H9 (cell line): ENCODE measurements around the gene USP4. TPM values are rescaled to one million over a fixed set of nuclear protein-coding genes. Genes with fewer than 3 reads are reported as not detected.
"Not testable (repeated sequence)": the region's sequence is repeated elsewhere in the genome, so short reads cannot be mapped to it uniquely, and the experiment has no call there.

Source experiments
- DNase-seq: peaks from one replicate; pipeline ENCODE4 v3.0.0-alpha.2; 2017
- H2AFZ ChIP-seq: one replicate; pipeline ENCODE4 v1.6.1; 2013; ENCODE audit warnings: mild to moderate bottlenecking, low read length, control low read depth, moderate library complexity
- H2AK5ac ChIP-seq: 2 replicates; pipeline ENCODE4 v1.6.1; 2013; ENCODE audit warnings: low read length, control low read depth, mixed read lengths; ENCODE audit not compliant: insufficient read length
- H2BK120ac ChIP-seq: one replicate; pipeline ENCODE4 v1.6.1; 2013; ENCODE audit warnings: low read depth, mild to moderate bottlenecking, low read length, control low read depth, inconsistent platforms; ENCODE audit not compliant: poor library complexity, severe bottlenecking
- H2BK12ac ChIP-seq: 2 replicates; pipeline ENCODE4 v1.6.1; 2013; ENCODE audit warnings: low read length, control low read depth, mixed read lengths, low read depth; ENCODE audit not compliant: insufficient read length
- H2BK15ac ChIP-seq: 2 replicates; pipeline ENCODE4 v1.6.1; 2013; ENCODE audit warnings: low read depth, low read length, control low read depth
- H2BK20ac ChIP-seq: one replicate; pipeline ENCODE4 v1.6.1; 2013; ENCODE audit warnings: low read depth, mild to moderate bottlenecking, low read length, control low read depth, inconsistent platforms; ENCODE audit not compliant: poor library complexity, severe bottlenecking
- H2BK5ac ChIP-seq: 2 replicates; pipeline ENCODE4 v1.6.1; 2013; ENCODE audit warnings: low read length, control low read depth, mixed read lengths; ENCODE audit not compliant: insufficient read length
- H3K14ac ChIP-seq: 2 replicates; pipeline ENCODE4 v1.6.1; 2013; ENCODE audit warnings: low read length, control low read depth; ENCODE audit not compliant: insufficient read depth
- H3K18ac ChIP-seq: 2 replicates; pipeline ENCODE4 v1.6.1; 2013; ENCODE audit warnings: low read depth, mild to moderate bottlenecking, mixed read lengths, low read length, control low read depth; ENCODE audit not compliant: insufficient read length
- H3K23ac ChIP-seq: 2 replicates; pipeline ENCODE4 v1.6.1; 2013; ENCODE audit warnings: low read length, control low read depth, mixed read lengths, low read depth; ENCODE audit not compliant: insufficient read length
- H3K23me2 ChIP-seq: 2 replicates; pipeline ENCODE4 v1.6.1; 2013; ENCODE audit warnings: low read depth, mild to moderate bottlenecking, mixed read lengths, low read length, control low read depth; ENCODE audit not compliant: insufficient read length, poor library complexity, severe bottlenecking
- H3K27ac ChIP-seq: 2 replicates; pipeline ENCODE4 v1.5.1; 2013; ENCODE audit warnings: low read length, control low read depth, mixed read lengths, low read depth; ENCODE audit not compliant: insufficient read length
- H3K27me3 ChIP-seq: 2 replicates; pipeline ENCODE4 v1.6.1; 2013; ENCODE audit warnings: low read length, control low read depth, inconsistent platforms; ENCODE audit not compliant: insufficient read depth
- H3K4ac ChIP-seq: 2 replicates; pipeline ENCODE4 v1.6.1; 2013; ENCODE audit warnings: low read depth, mild to moderate bottlenecking, control low read depth, inconsistent platforms, low read length, moderate library complexity
- H3K4me1 ChIP-seq: 2 replicates; pipeline ENCODE4 v1.6.1; 2013; ENCODE audit warnings: low read length, control low read depth, inconsistent platforms; ENCODE audit not compliant: insufficient read depth
- H3K4me2 ChIP-seq: 2 replicates; pipeline ENCODE4 v1.6.1; 2013; ENCODE audit warnings: low read length, control low read depth, mixed read lengths; ENCODE audit not compliant: insufficient read length, insufficient read depth
- H3K56ac ChIP-seq: 2 replicates; pipeline ENCODE4 v1.6.1; 2013; ENCODE audit warnings: low read depth, mild to moderate bottlenecking, mixed read lengths, low read length, control low read depth; ENCODE audit not compliant: insufficient read length
- H3K79me1 ChIP-seq: 2 replicates; pipeline ENCODE4 v1.6.1; 2013; ENCODE audit warnings: low read depth, mild to moderate bottlenecking, moderate library complexity, low read length, control low read depth, inconsistent platforms; ENCODE audit not compliant: insufficient read depth, poor library complexity, severe bottlenecking
- H3K79me2 ChIP-seq: 2 replicates; pipeline ENCODE4 v1.6.1; 2013; ENCODE audit warnings: low read length, control low read depth, inconsistent platforms; ENCODE audit not compliant: insufficient read depth
- H3K9ac ChIP-seq: 2 replicates; pipeline ENCODE4 v1.6.1; 2013; ENCODE audit warnings: low read length, control low read depth, mixed read lengths; ENCODE audit not compliant: insufficient read length; ENCODE audit errors: extremely low read depth
- H3K9me3 ChIP-seq: one replicate; pipeline ENCODE4 v1.6.1; 2013; ENCODE audit warnings: low read depth, low read length, inconsistent platforms; ENCODE audit not compliant: control insufficient read depth
- H3T11ph ChIP-seq: one replicate; pipeline ENCODE4 v1.6.1; 2013; ENCODE audit warnings: mild to moderate bottlenecking, low read length, control low read depth, inconsistent platforms
- H4K20me1 ChIP-seq: one replicate; pipeline ENCODE4 v1.6.1; 2013; ENCODE audit not compliant: control insufficient read depth, insufficient read length, insufficient read depth
- H4K5ac ChIP-seq: 2 replicates; pipeline ENCODE4 v1.6.1; 2013; ENCODE audit warnings: low read depth, mild to moderate bottlenecking, mixed read lengths, low read length, control low read depth; ENCODE audit not compliant: insufficient read length
- H4K8ac ChIP-seq: replicated peaks from 2 replicates; pipeline ENCODE4 v1.6.1; 2013; ENCODE audit warnings: low read length, control low read depth, mixed read lengths, low read depth; ENCODE audit not compliant: insufficient read length
- H4K91ac ChIP-seq: 2 replicates; pipeline ENCODE4 v1.6.1; 2013; ENCODE audit warnings: low read depth, mild to moderate bottlenecking, moderate library complexity, mixed read lengths, low read length, control low read depth; ENCODE audit not compliant: insufficient read length
- H3K27ac Mint-ChIP-seq, 3 experiments: 2 replicates in 2 of 3; 3 replicates in 1 of 3; pipeline ENCODE4 v1.8.0; 2020 to 2021; ENCODE audit warnings: mixed read lengths in 3 of 3, mild to moderate bottlenecking in 1 of 3, moderate library complexity in 1 of 3
- H3K27me3 Mint-ChIP-seq: 2 replicates; pipeline ENCODE4 v1.8.0; 2021; ENCODE audit warnings: low read depth, mild to moderate bottlenecking, moderate library complexity, mixed read lengths
- H3K36me3 Mint-ChIP-seq, 3 experiments: 2 replicates in 2 of 3; 3 replicates in 1 of 3; pipeline ENCODE4 v1.8.0; 2020 to 2021; ENCODE audit warnings: low read depth in 3 of 3, mixed read lengths in 3 of 3; ENCODE audit not compliant: insufficient read depth in 1 of 3
- H3K4me1 Mint-ChIP-seq, 2 experiments: 2 replicates each; pipeline ENCODE4 v1.8.0; 2020; ENCODE audit warnings: mixed read lengths in 2 of 2
- H3K4me3 Mint-ChIP-seq, 2 experiments: 2 replicates in 1 of 2; 3 replicates in 1 of 2; pipeline ENCODE4 v1.8.0; 2020 to 2021; ENCODE audit warnings: mild to moderate bottlenecking in 2 of 2, mixed read lengths in 2 of 2, moderate library complexity in 1 of 2
- H3K9me3 Mint-ChIP-seq, 2 experiments: 2 replicates in 1 of 2; 3 replicates in 1 of 2; pipeline ENCODE4 v1.8.0; 2020; ENCODE audit warnings: mild to moderate bottlenecking in 2 of 2, mixed read lengths in 2 of 2, moderate library complexity in 1 of 2
- WGBS: extraction: QIAGEN DNeasy Blood & Tissue Kit; methylation state at CpG from one replicate; pipeline ENCODE4 v1.1.7; 2013; ENCODE audit warnings: missing lambda C conversion rate, low lambda C conversion rate, mixed read lengths; ENCODE audit not compliant: insufficient read length; ENCODE audit errors: extremely low coverage; 5-methylcytosine and 5-hydroxymethylcytosine counted together
- total RNA-seq: library from RNA; stranded (reverse); gene quantifications from 2 replicates; pipeline ENCODE4 v1.2.1, GENCODE V29; 2021
- TF ChIP-seq, protein P1 (sequence below): fragments of 200-600 bp; sonication (generic); conservative IDR thresholded peaks from 3 replicates; pipeline ENCODE4 v1.8.0; 2021; ENCODE audit warnings: antibody characterized with exemption, mild to moderate bottlenecking

The USP4 gene
- total RNA-seq, 1 experiment from 2014 or later: 36.1 TPM

DNA sequence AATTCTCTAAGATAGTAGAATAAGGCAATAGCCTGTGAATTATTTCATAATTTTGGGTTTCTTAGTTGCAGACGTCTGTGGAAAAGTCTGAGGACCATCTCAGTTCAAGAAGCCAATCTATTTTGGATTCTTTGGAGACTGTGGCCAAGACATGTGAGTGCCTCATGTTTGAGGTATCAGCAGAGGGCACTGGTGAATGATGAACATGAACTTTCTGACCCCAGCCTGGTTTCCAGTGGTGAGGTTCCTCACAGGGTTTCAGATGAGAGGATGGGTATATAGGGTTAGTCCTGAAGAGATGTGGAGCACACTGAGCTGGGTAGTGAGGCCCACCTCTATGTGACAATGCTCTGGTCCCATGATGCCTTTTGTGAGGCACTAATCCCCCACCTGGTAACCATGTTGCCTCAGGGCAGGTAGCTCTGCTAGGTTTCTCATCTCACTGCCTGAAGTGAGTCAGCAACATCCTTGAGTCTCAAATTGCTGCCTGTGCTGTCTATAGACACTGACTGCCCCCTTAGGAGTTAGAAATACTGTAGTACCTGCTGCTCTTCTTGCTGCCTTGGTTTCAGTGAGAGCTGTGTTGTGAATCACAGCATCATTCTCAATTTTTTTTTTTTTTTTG, 95.2 kb downstream of the USP4 start:
- H3K36me3 Mint-ChIP-seq: no peaks in the 10 kb centered on the region
- H3K9ac ChIP-seq: no peak overlapping the region
- peaks cover 4% of the 10 kb centered on the region in 2 experiments; a peak in 3 of 5 replicates for H3K9me3 Mint-ChIP-seq
- DNase-seq: peak; percentile 37
- no peaks in the 10 kb centered on the region for H3K79me2 ChIP-seq
- no peak overlapping the region for H4K8ac ChIP-seq
- no peak overlapping the region for H3K23ac ChIP-seq
- TF ChIP-seq, protein P1, sequence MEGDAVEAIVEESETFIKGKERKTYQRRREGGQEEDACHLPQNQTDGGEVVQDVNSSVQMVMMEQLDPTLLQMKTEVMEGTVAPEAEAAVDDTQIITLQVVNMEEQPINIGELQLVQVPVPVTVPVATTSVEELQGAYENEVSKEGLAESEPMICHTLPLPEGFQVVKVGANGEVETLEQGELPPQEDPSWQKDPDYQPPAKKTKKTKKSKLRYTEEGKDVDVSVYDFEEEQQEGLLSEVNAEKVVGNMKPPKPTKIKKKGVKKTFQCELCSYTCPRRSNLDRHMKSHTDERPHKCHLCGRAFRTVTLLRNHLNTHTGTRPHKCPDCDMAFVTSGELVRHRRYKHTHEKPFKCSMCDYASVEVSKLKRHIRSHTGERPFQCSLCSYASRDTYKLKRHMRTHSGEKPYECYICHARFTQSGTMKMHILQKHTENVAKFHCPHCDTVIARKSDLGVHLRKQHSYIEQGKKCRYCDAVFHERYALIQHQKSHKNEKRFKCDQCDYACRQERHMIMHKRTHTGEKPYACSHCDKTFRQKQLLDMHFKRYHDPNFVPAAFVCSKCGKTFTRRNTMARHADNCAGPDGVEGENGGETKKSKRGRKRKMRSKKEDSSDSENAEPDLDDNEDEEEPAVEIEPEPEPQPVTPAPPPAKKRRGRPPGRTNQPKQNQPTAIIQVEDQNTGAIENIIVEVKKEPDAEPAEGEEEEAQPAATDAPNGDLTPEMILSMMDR: no peak
- no peaks in the 10 kb centered on the region for H3K23me2 ChIP-seq
- H2BK12ac ChIP-seq: no peak overlapping the region
- H3K18ac ChIP-seq: no peak overlapping the region
- H3K79me1 ChIP-seq: no peaks in the 10 kb centered on the region
- H3K56ac ChIP-seq: no peak overlapping the region
- H3K4me3 Mint-ChIP-seq: no peak overlapping the region
- no peak overlapping the region for H3K14ac ChIP-seq
- H3T11ph ChIP-seq: no peak overlapping the region
- H4K5ac ChIP-seq: no peak overlapping the region
- no peak overlapping the region for H2AFZ ChIP-seq
- H3K27ac Mint-ChIP-seq: peak overlapping the region in 1 of 3 experiments; percentile 44; a peak in 1 of 7 replicates
- H2BK20ac ChIP-seq: no peak overlapping the region
- H3K4me1 ChIP-seq: no peaks in the 10 kb centered on the region
- no peak overlapping the region for H2BK120ac ChIP-seq
- peaks cover 3% of the 10 kb centered on the region; the same call in 1 of the 2 replicates for H3K27me3 Mint-ChIP-seq
- no peak overlapping the region for H3K27ac ChIP-seq
- H3K4ac ChIP-seq: no peak overlapping the region
- H2BK5ac ChIP-seq: no peak overlapping the region
- H2BK15ac ChIP-seq: no peak overlapping the region
- H2AK5ac ChIP-seq: no peak overlapping the region
- no peaks in the 10 kb centered on the region for H4K20me1 ChIP-seq
- H3K9me3 ChIP-seq: no peaks in the 10 kb centered on the region
- H3K27me3 ChIP-seq: no peaks in the 10 kb centered on the region
- H4K91ac ChIP-seq: no peak overlapping the region
- H3K4me1 Mint-ChIP-seq: peaks cover 0 to 5% of the 10 kb centered on the region in 2 experiments; a peak in 1 of 4 replicates
- no CpG with 5 or more reads among the region's 1 CpG for WGBS
- H3K4me2 ChIP-seq: no peak overlapping the region

DNA sequence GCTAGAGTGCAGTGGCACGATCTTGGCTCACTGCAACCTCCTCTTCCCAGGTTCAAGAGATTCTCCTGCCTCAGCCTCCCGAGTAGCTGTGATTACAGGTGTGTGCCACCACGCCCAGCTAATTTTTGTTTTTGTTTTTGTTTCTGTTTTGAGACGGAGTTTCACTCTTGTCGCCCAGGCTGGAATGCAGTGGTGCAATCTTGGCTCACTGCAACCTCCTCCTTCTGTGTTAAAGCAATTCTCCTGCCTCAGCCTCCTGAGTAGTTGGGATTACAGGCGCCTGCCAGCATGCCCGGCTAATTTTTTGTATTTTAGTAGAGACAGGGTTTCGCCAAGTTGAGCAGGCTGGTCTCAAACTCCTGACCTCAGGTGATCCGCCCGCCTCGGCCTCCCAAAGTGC, 99.8 kb downstream of the USP4 start:
- not testable (repeated sequence) for H3K4me1 Mint-ChIP-seq, H2BK5ac ChIP-seq, H2BK20ac ChIP-seq, H4K20me1 ChIP-seq, H4K5ac ChIP-seq, H2AK5ac ChIP-seq, H4K8ac ChIP-seq, H3K9me3 ChIP-seq, H3K79me1 ChIP-seq, H2BK120ac ChIP-seq, H2BK12ac ChIP-seq, H4K91ac ChIP-seq, H3T11ph ChIP-seq, H3K27me3 ChIP-seq, H3K79me2 ChIP-seq, H3K4me2 ChIP-seq, H3K27ac ChIP-seq, H3K27me3 Mint-ChIP-seq, H3K4me3 Mint-ChIP-seq, H3K4me1 ChIP-seq, H3K36me3 Mint-ChIP-seq, H3K4ac ChIP-seq, H3K18ac ChIP-seq, H3K23me2 ChIP-seq, H3K27ac Mint-ChIP-seq, DNase-seq, H3K14ac ChIP-seq, H3K23ac ChIP-seq, H3K9ac ChIP-seq, H3K56ac ChIP-seq, H2BK15ac ChIP-seq, H2AFZ ChIP-seq
- no CpG with 5 or more reads among the region's 11 CpGs for WGBS
- peaks cover 23 to 29% of the 10 kb centered on the region in 2 experiments for H3K9me3 Mint-ChIP-seq
